ENCODE data around the gene RAPGEF4. TPM values are rescaled to one million over a fixed set of nuclear protein-coding genes. Genes with fewer than 3 reads are reported as not detected.

RAPGEF4 gene
- total and polyA plus RNA-seq, 2 donors (not counting 1 experiment from before 2014, with no cell fraction given): 0.22 to 0.30 TPM

DNA sequence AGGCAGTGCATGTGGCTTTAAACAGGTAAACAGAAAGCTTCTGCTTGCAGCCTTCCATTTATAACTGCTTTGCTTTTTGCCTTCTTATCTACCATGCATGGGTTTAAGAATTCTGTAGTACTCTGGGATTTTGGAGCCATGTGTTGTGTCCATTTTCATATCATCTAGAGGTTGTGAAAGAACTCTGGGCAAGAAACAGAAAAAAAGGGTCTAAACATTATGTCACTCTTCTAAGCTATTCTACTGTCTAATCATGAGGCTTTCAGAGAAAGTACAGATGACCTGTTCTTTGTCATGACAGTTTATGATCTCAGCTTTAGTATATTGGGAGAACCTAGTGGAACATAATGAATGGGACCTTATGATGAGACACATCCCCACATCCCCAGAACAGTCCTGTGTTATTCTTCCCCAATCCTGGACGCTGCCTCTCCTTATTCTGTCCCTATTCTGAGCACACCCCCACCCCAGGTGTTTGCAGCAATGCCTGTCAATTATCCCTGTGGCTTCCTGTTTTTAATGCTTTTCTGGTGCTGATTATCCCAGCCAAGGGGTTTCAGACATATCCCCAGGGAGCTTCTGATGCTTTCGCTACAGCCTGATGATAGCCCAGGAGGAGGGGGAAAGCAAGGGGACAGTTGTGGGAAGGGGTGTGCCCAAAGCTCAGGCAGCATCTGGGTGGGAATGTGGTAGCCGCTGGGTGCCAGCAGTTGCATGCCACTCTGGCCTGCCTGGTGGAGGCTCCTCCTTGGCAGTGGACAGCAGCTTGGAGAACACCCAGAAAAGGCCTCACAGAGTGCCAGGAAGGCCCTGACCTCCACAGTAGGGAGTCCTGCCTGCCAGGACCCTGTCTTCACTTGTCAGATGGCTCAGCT, 170.5 kb downstream of the RAPGEF4 start:
- H3K9ac ChIP-seq (ENCODE audit: low read length): no peak overlapping the region
- H3K79me2 ChIP-seq (ENCODE audit: control insufficient read depth, insufficient read depth, low read length): no peaks in the 10 kb centered on the region
- intact Hi-C loops (cut with micrococcal nuclease): no loop called here
- ATAC-seq (ENCODE audit: low read depth) (no peak), DNase-seq (no peak)
- H3K27me3 Mint-ChIP-seq: no peaks in the 10 kb centered on the region
- H3K9me3 ChIP-seq (ENCODE audit: control extremely low read depth in 1 of 3, control insufficient read depth in 2 of 3, insufficient read depth in 1 of 3, low read length in 2 of 3): peaks cover 0 to 4% (median 0%) of the 10 kb centered on the region in 3 donors
- no peaks in the 10 kb centered on the region for H3K4me1 ChIP-seq (ENCODE audit: control insufficient read depth in 2 of 2, insufficient read depth in 2 of 2, low read length in 2 of 2)
- H3K9me3 Mint-ChIP-seq (ENCODE audit: insufficient read depth): no peaks in the 10 kb centered on the region
- H3K4me3 ChIP-seq (ENCODE audit: control extremely low read depth in 1 of 5, extremely low read depth in 1 of 5, insufficient read depth in 1 of 5, low read depth in 2 of 5, low read length in 4 of 5): no peak overlapping the region
- no peak overlapping the region for H3K4me3 Mint-ChIP-seq
- H4K20me1 ChIP-seq (ENCODE audit: control insufficient read depth, insufficient read depth, low read length, poor library complexity, severe bottlenecking): no peaks in the 10 kb centered on the region
- no peaks in the 10 kb centered on the region for H3K36me3 ChIP-seq (replicated peaks in 1 of 2; ENCODE audit: control extremely low read depth in 1 of 2, control insufficient read depth in 1 of 2, extremely low read depth in 1 of 2, insufficient read depth in 2 of 2, low read length in 1 of 2)
- no peaks in the 10 kb centered on the region for H3K27me3 ChIP-seq (replicated peaks in 1 of 4; ENCODE audit: control extremely low read depth in 1 of 4, control insufficient read depth in 3 of 4, insufficient read depth in 4 of 4, low read length in 3 of 4)
- no peak overlapping the region for H3K27ac ChIP-seq (ENCODE audit: low read length in 2 of 2)
- CTCF ChIA-PET: interaction anchor here (0.5 to 1.9 kb wide), 2 partner anchors 8 to 10 kb away, joined by 3 to 5 read pairs; no protein-coding TSS in a partner anchor
- no peak overlapping the region for H3K4me2 ChIP-seq (replicated peaks; ENCODE audit: low read depth, low read length, poor library complexity, severe bottlenecking)
- no peak for TF ChIP-seq CTCF (IDR thresholded peaks at IDR 0.05)
- no peak for TF ChIP-seq EZH2 (IDR thresholded peaks at IDR 0.05; ENCODE audit: borderline replicate concordance, insufficient read depth, low read depth, low read length, poor library complexity, severe bottlenecking)
- H3K4me1 Mint-ChIP-seq: no peaks in the 10 kb centered on the region
- H2AFZ ChIP-seq (ENCODE audit: insufficient read depth, low read depth, low read length, poor library complexity, severe bottlenecking): no peak overlapping the region
- 78% methylated on average over 2 of the region's 3 CpGs for WGBS (ENCODE audit: insufficient coverage)
- POLR2A ChIA-PET: no interaction called here
- H3K27ac Mint-ChIP-seq: no peak overlapping the region

DNA sequence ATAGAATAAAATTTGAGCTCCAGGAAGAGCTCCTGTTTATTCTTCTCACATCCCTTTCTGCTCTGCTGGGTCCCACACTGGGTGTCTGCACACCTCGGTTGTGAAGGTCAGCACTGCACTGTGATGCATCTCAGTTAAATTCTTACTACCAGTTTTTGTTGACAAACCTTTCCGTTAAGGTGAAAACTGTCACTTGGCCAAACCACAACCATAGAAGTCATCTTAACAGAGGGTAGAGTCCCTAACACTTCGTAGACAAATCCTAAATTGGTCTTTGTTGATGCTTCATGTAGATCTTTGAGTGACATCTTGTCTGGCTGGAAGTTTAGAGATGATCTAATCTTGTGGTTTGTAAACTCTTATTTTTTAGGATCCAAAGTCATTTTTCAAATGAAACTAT, 172.6 kb downstream of the RAPGEF4 start:
- H3K79me2 ChIP-seq (ENCODE audit: control insufficient read depth, insufficient read depth, low read length): no peaks in the 10 kb centered on the region
- no peaks in the 10 kb centered on the region for H3K36me3 ChIP-seq (replicated peaks in 1 of 2; ENCODE audit: control extremely low read depth in 1 of 2, control insufficient read depth in 1 of 2, extremely low read depth in 1 of 2, insufficient read depth in 2 of 2, low read length in 1 of 2)
- no peaks in the 10 kb centered on the region for H3K4me1 Mint-ChIP-seq
- no peak overlapping the region for H3K4me2 ChIP-seq (replicated peaks; ENCODE audit: low read depth, low read length, poor library complexity, severe bottlenecking)
- H3K9ac ChIP-seq (ENCODE audit: low read length): no peak overlapping the region
- no peaks in the 10 kb centered on the region for H3K9me3 ChIP-seq (ENCODE audit: control extremely low read depth in 1 of 3, control insufficient read depth in 2 of 3, insufficient read depth in 1 of 3, low read length in 2 of 3)
- ChIA-PET POLR2A (no interaction called here), CTCF (no interaction called here)
- DNase-seq: no peak
- no peaks in the 10 kb centered on the region for H3K9me3 Mint-ChIP-seq (ENCODE audit: insufficient read depth)
- H3K4me1 ChIP-seq (ENCODE audit: control insufficient read depth in 2 of 2, insufficient read depth in 2 of 2, low read length in 2 of 2): no peaks in the 10 kb centered on the region
- H3K27ac Mint-ChIP-seq: no peak overlapping the region
- H3K27me3 Mint-ChIP-seq: no peaks in the 10 kb centered on the region
- no peak overlapping the region for H3K4me3 ChIP-seq (ENCODE audit: control extremely low read depth in 1 of 5, extremely low read depth in 1 of 5, insufficient read depth in 1 of 5, low read depth in 2 of 5, low read length in 4 of 5)
- intact Hi-C loops (cut with micrococcal nuclease): no loop called here
- no peak for TF ChIP-seq CTCF (IDR thresholded peaks at IDR 0.05)
- no peak for TF ChIP-seq EZH2 (IDR thresholded peaks at IDR 0.05; ENCODE audit: borderline replicate concordance, insufficient read depth, low read depth, low read length, poor library complexity, severe bottlenecking)
- no peaks in the 10 kb centered on the region for H3K27me3 ChIP-seq (replicated peaks in 1 of 4; ENCODE audit: control extremely low read depth in 1 of 4, control insufficient read depth in 3 of 4, insufficient read depth in 4 of 4, low read length in 3 of 4)
- no peak for ATAC-seq (ENCODE audit: low read depth)
- no peak overlapping the region for H3K27ac ChIP-seq (ENCODE audit: low read length in 2 of 2)
- 90% methylated on average over 2 of the region's 3 CpGs for WGBS (ENCODE audit: insufficient coverage)
- no peak overlapping the region for H2AFZ ChIP-seq (ENCODE audit: insufficient read depth, low read depth, low read length, poor library complexity, severe bottlenecking)
- H3K4me3 Mint-ChIP-seq: no peak overlapping the region
- no peaks in the 10 kb centered on the region for H4K20me1 ChIP-seq (ENCODE audit: control insufficient read depth, insufficient read depth, low read length, poor library complexity, severe bottlenecking)

All from B cell (primary cell).